Spinal cord (tissue), 10 donors: ENCODE measurements around the gene ZNF438. TPM values are rescaled to one million over a fixed set of nuclear protein-coding genes. Genes with fewer than 3 reads are reported as not detected.
"Not testable (repeated sequence)": the region's sequence is repeated elsewhere in the genome, so short reads cannot be mapped to it uniquely, and the experiment has no call there.

Experiments used
- DNase-seq, 6 donors: peaks; one replicate each; pipeline versions ENCODE4 v3.0.0 to v3.0.0-alpha.2; 2013 to 2015; ENCODE audit warnings: low spot score in 6 of 6, low read depth in 4 of 6
- H3K27ac ChIP-seq: one replicate; pipeline ENCODE4 v1.5.1; 2013; ENCODE audit warnings: low read depth, low read length, control low read depth
- H3K27me3 ChIP-seq: one replicate; pipeline ENCODE4 v1.6.1; 2013; ENCODE audit warnings: low read length; ENCODE audit not compliant: control insufficient read depth, insufficient read depth
- H3K36me3 ChIP-seq: one replicate; pipeline ENCODE4 v1.6.1; 2013; ENCODE audit warnings: low read length; ENCODE audit not compliant: control insufficient read depth, insufficient read depth
- H3K4me1 ChIP-seq: one replicate; pipeline ENCODE4 v1.6.1; 2013; ENCODE audit warnings: low read length; ENCODE audit not compliant: control insufficient read depth, insufficient read depth
- H3K4me3 ChIP-seq: one replicate; pipeline ENCODE4 v1.5.1; 2013; ENCODE audit warnings: low read depth, low read length, control low read depth
- H3K9me3 ChIP-seq: one replicate; pipeline ENCODE4 v1.6.1; 2013; ENCODE audit warnings: low read length; ENCODE audit not compliant: control insufficient read depth, insufficient read depth
- WGBS: methylation state at CpG from one replicate; pipeline ENCODE4 v1.1.5; 2013; ENCODE audit warnings: missing lambda C conversion rate; ENCODE audit not compliant: insufficient coverage; 5-methylcytosine and 5-hydroxymethylcytosine counted together
- polyA plus RNA-seq, 2 donors: library from polyadenylated mRNA; unstranded; fragments of 120-200 nt; gene quantifications; one replicate each; pipeline ENCODE4 v1.2.1, GENCODE V29; 2013; ENCODE audit not compliant: insufficient read length in 2 of 2
- total RNA-seq, 2 donors: library from RNA; depleted of rRNA in 1 of 2; stranded (reverse); fragments of 120-200 nt in 1 of 2; fragments of >200 nt in 1 of 2; gene quantifications; one replicate each; pipeline versions ENCODE4 v1.2.3 to v1.2.4, GENCODE V29; 2013 to 2014
- donor health status: healthy.

The ZNF438 gene
- total and polyA plus RNA-seq, 4 donors = 5.8 to 12.4 (median 7.0) TPM

GRCh38 chr10:30939643-30940251 is 91.9 kb downstream of the ZNF438 start:
- Histone ChIP-seq H3K9me3 (no peaks in the 10 kb centered on the region), H3K27me3 (no peaks in the 10 kb centered on the region), H3K4me1 (no peaks in the 10 kb centered on the region), H3K4me3 (no peak overlapping the region), H3K27ac (no peak overlapping the region), H3K36me3 (no peaks in the 10 kb centered on the region)
- DNase-seq = no peak

GRCh38 chr10:30935078-30935477 is 96.6 kb downstream of the ZNF438 start:
- Histone ChIP-seq H3K9me3 (no peaks in the 10 kb centered on the region), H3K36me3 (peaks cover 5% of the 10 kb centered on the region), H3K27me3 (no peaks in the 10 kb centered on the region), H3K4me3 (no peak overlapping the region), H3K27ac (no peak overlapping the region), H3K4me1 (no peaks in the 10 kb centered on the region)
- DNase-seq = no peak
- WGBS = no CpG with 5 or more reads among the region's 1 CpG

GRCh38 chr10:30931094-30931493 is 100.6 kb downstream of the ZNF438 start:
- Histone ChIP-seq H3K4me1 (no peaks in the 10 kb centered on the region), H3K4me3 (no peak overlapping the region), H3K9me3 (peaks cover 1% of the 10 kb centered on the region), H3K27ac (no peak overlapping the region), H3K27me3 (no peaks in the 10 kb centered on the region), H3K36me3 (peaks cover 8% of the 10 kb centered on the region)
- no peak for DNase-seq

- Histone ChIP-seq H3K36me3 (peaks cover 8% of the 10 kb centered on the region), H3K9me3 (peaks cover 1% of the 10 kb centered on the region), H3K4me1 (no peaks in the 10 kb centered on the region), H3K27ac (no peak overlapping the region), H3K4me3 (no peak overlapping the region), H3K27me3 (no peaks in the 10 kb centered on the region)
- WGBS = 98% methylated on average over 19 of the region's 23 CpGs
- DNase-seq = no peak
These were observed 101.7 kb downstream of the ZNF438 start for GRCh38 chr10:30929901-30930520.

GRCh38 chr10:30929311-30929729 is 102.3 kb downstream of the ZNF438 start:
- WGBS = 70% methylated on average over 8 of the region's 10 CpGs
- not testable (repeated sequence) for H3K4me1 ChIP-seq, H3K4me3 ChIP-seq, H3K9me3 ChIP-seq, H3K27me3 ChIP-seq, DNase-seq, H3K27ac ChIP-seq, H3K36me3 ChIP-seq

GRCh38 chr10:30928742-30929141 is 102.9 kb downstream of the ZNF438 start:
- no CpG with 5 or more reads among the region's 2 CpGs for WGBS
- Histone ChIP-seq H3K27ac (no peak overlapping the region), H3K36me3 (peaks cover 8% of the 10 kb centered on the region), H3K4me1 (no peaks in the 10 kb centered on the region), H3K9me3 (peaks cover 1% of the 10 kb centered on the region), H3K4me3 (no peak overlapping the region), H3K27me3 (no peaks in the 10 kb centered on the region)
- DNase-seq = no peak

GRCh38 chr10:30918651-30919050 is 113.0 kb downstream of the ZNF438 start:
- 100% methylated on average over 1 of the region's 2 CpGs for WGBS
- DNase-seq = no peak
- H3K36me3 ChIP-seq = no peaks in the 10 kb centered on the region

GRCh38 chr10:30917789-30918188 is 113.9 kb downstream of the ZNF438 start:
- WGBS = no CpG with 5 or more reads among the region's 1 CpG
- no peaks in the 10 kb centered on the region for H3K27me3 ChIP-seq
- DNase-seq = no peak
- no peaks in the 10 kb centered on the region for H3K9me3 ChIP-seq
- no peaks in the 10 kb centered on the region for H3K4me1 ChIP-seq
- H3K4me3 ChIP-seq = no peak overlapping the region
- no peak overlapping the region for H3K27ac ChIP-seq
- H3K36me3 ChIP-seq = no peaks in the 10 kb centered on the region

More at GRCh38 chr10:30918651-30919050, 113.0 kb downstream of the ZNF438 start:
- Histone ChIP-seq H3K4me3 (no peak overlapping the region), H3K9me3 (no peaks in the 10 kb centered on the region), H3K27me3 (no peaks in the 10 kb centered on the region), H3K4me1 (no peaks in the 10 kb centered on the region), H3K27ac (no peak overlapping the region)

GRCh38 chr10:30917067-30917466 is 114.6 kb downstream of the ZNF438 start:
- 100% methylated on average over 2 of the region's 3 CpGs for WGBS
- H3K36me3 ChIP-seq = no peaks in the 10 kb centered on the region

GRCh38 chr10:30915146-30915545 is 116.5 kb downstream of the ZNF438 start:
- DNase-seq = peak in 1 of 6 donors; percentile 39
- H3K27ac ChIP-seq = no peak overlapping the region
- WGBS = no CpG with 5 or more reads among the region's 1 CpG
- H3K27me3 ChIP-seq = no peaks in the 10 kb centered on the region
- no peak overlapping the region for H3K4me3 ChIP-seq
- H3K9me3 ChIP-seq = no peaks in the 10 kb centered on the region
- no peaks in the 10 kb centered on the region for H3K4me1 ChIP-seq
- H3K36me3 ChIP-seq = no peaks in the 10 kb centered on the region

More at GRCh38 chr10:30917067-30917466, 114.6 kb downstream of the ZNF438 start:
- no peak overlapping the region for H3K27ac ChIP-seq
- no peaks in the 10 kb centered on the region for H3K9me3 ChIP-seq
- H3K27me3 ChIP-seq = no peaks in the 10 kb centered on the region
- no peak for DNase-seq
- no peaks in the 10 kb centered on the region for H3K4me1 ChIP-seq
- H3K4me3 ChIP-seq = no peak overlapping the region
